Measurements from ENCODE around the gene ERI2. TPM values are rescaled to one million over a fixed set of nuclear protein-coding genes. Genes with fewer than 3 reads are reported as not detected.

Gene ERI2
- total RNA-seq, 2 experiments from 2014 or later = 16.1 to 17.7 TPM

DNA sequence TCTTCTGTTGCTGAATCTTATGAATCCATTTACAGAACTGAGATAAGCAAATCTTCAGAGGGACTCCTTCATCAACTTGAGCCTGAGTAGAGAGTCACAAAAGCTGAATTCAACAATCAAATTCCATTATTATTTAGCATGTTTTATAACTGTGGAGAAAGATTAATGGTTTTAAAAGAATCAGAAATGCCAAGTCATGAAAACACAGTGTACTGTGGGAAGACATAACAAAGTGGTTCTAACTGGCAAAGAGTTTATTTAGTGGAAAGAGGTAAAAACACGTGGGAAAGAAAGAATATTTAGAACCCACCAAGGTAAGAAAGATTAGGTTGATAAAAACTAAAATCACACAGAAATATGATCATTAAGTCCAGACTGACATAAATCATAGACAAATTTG is 5.0 kb downstream of the ERI2 start:
- H3K27ac Mint-ChIP-seq = no peak overlapping the region
- DNase-seq = no peak
- CTCF ChIA-PET = no interaction called here
- H3K27me3 Mint-ChIP-seq = no peaks in the 10 kb centered on the region
- TF ChIP-seq, protein P1, sequence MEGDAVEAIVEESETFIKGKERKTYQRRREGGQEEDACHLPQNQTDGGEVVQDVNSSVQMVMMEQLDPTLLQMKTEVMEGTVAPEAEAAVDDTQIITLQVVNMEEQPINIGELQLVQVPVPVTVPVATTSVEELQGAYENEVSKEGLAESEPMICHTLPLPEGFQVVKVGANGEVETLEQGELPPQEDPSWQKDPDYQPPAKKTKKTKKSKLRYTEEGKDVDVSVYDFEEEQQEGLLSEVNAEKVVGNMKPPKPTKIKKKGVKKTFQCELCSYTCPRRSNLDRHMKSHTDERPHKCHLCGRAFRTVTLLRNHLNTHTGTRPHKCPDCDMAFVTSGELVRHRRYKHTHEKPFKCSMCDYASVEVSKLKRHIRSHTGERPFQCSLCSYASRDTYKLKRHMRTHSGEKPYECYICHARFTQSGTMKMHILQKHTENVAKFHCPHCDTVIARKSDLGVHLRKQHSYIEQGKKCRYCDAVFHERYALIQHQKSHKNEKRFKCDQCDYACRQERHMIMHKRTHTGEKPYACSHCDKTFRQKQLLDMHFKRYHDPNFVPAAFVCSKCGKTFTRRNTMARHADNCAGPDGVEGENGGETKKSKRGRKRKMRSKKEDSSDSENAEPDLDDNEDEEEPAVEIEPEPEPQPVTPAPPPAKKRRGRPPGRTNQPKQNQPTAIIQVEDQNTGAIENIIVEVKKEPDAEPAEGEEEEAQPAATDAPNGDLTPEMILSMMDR (IDR thresholded peaks at IDR 0.05) = no peak
- H3K36me3 Mint-ChIP-seq (ENCODE audit: low read depth) = peaks cover 15% of the 10 kb centered on the region
- no peaks in the 10 kb centered on the region for H3K9me3 Mint-ChIP-seq
- H3K4me1 Mint-ChIP-seq (ENCODE audit: low read depth) = peaks cover 15% of the 10 kb centered on the region
- intact Hi-C loops (cut with micrococcal nuclease) = no loop called here
- ATAC-seq = no peak
- POLR2A ChIA-PET = no interaction called here
- H3K4me3 Mint-ChIP-seq = no peak overlapping the region

DNA sequence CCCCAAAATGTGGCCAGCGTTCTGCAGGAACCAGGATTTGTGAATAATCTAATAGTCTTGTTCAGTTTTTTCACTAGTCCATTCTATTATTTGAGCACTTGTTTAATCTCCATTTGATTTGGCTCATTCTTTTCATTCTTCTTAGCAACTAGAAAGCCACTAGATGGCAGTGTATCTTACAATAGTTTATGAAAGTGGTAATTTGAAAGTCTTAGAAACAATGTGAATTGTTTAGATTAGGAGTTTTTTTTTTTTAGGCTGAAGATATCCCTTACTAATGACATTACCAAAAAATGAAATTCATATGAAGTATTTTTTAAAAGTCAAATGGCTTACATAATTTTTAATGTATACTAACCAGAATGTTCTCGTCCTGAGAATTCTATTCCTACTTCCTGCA is 6.7 kb downstream of the ERI2 start:
- ChIA-PET CTCF (interaction anchor here (0.7 to 1.7 kb wide), 5 partner anchors 12 to 285 kb away, joined by 3 to 7 read pairs (median 4); no protein-coding TSS in a partner anchor), POLR2A (no interaction called here)
- TF ChIP-seq, protein P1 (IDR thresholded peaks at IDR 0.05) = peak; percentile 64
- Mint-ChIP-seq H3K27me3 (no peaks in the 10 kb centered on the region), H3K9me3 (no peaks in the 10 kb centered on the region), H3K36me3 (ENCODE audit: low read depth) (peaks cover 15% of the 10 kb centered on the region), H3K4me3 (no peak overlapping the region), H3K27ac (no peak overlapping the region), H3K4me1 (ENCODE audit: low read depth) (peaks cover 12% of the 10 kb centered on the region)
- no peak for ATAC-seq
- intact Hi-C loops (cut with micrococcal nuclease) = no loop called here
- DNase-seq = no peak

DNA sequence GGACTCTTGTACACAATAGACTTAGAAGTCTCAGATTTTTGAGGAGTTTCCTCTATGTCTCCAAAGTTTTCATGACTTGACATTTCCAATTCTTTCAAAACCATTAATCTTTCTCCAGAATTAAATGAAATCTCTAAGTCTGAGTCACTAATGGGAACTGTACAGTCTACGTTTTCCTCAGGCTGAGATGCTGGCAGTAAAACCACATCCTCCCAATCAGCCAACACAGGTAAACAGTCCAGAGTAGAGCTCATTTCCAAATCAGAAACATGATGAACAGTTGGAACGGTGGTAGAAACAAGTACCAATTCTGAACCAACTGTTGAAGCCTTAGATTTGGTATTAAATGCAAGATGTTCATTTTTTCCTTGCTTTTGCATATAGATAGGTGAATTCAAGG is 7.9 kb downstream of the ERI2 start:
- ATAC-seq (no peak), DNase-seq (no peak)
- Mint-ChIP-seq H3K27ac (no peak overlapping the region), H3K27me3 (no peaks in the 10 kb centered on the region), H3K36me3 (ENCODE audit: low read depth) (peaks cover 15% of the 10 kb centered on the region), H3K4me3 (no peak overlapping the region), H3K4me1 (ENCODE audit: low read depth) (peaks cover 12% of the 10 kb centered on the region), H3K9me3 (no peaks in the 10 kb centered on the region)
- TF ChIP-seq, protein P1 (IDR thresholded peaks at IDR 0.05) = no peak
- intact Hi-C loops (cut with micrococcal nuclease) = no loop called here
- ChIA-PET POLR2A (no interaction called here), CTCF (no interaction called here)

DNA sequence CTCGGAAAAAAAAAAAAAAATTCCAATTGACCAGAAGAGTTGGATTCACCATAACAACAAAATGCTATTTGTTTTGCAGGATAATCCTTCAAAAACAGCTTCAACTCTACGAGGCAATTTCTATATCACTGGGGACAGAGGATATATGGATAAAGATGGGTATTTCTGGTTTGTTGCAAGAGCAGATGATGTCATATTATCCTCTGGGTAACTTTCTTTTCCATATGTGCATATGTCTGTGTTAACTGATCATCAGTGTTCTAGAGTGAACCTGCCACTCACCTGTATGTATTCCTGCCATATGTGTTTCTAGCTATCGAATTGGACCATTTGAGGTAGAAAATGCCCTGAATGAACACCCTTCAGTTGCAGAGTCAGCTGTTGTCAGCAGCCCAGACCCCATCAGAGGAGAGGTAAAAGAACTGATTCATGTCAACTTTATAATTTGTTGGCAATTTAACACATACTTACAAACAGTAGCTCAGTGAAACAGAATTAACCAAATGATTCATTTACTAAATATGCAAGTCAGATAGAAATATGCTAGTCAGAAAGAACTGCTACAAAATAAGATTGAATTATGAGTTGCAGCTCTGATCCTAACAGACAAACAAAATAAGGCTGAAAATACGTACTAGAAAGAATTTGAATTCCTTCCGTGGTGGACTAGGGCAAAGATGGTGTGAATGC is 14.2 kb downstream of the ERI2 start:
- no peaks in the 10 kb centered on the region for H3K9me3 Mint-ChIP-seq
- POLR2A ChIA-PET = no interaction called here
- DNase-seq (no peak), ATAC-seq (no peak)
- TF ChIP-seq, protein P1 (IDR thresholded peaks at IDR 0.05) = no peak
- intact Hi-C loops (cut with micrococcal nuclease) = no loop called here
- peaks cover 2% of the 10 kb centered on the region for H3K36me3 Mint-ChIP-seq (ENCODE audit: low read depth)
- H3K4me1 Mint-ChIP-seq (ENCODE audit: low read depth) = no peaks in the 10 kb centered on the region
- H3K27me3 Mint-ChIP-seq = no peaks in the 10 kb centered on the region
- CTCF ChIA-PET = interaction anchor here (0.6 to 1.9 kb wide), 3 partner anchors 15 to 292 kb away, joined by 3 to 7 read pairs (median 4); no protein-coding TSS in a partner anchor
- no peak overlapping the region for H3K27ac Mint-ChIP-seq
- H3K4me3 Mint-ChIP-seq = no peak overlapping the region

DNA sequence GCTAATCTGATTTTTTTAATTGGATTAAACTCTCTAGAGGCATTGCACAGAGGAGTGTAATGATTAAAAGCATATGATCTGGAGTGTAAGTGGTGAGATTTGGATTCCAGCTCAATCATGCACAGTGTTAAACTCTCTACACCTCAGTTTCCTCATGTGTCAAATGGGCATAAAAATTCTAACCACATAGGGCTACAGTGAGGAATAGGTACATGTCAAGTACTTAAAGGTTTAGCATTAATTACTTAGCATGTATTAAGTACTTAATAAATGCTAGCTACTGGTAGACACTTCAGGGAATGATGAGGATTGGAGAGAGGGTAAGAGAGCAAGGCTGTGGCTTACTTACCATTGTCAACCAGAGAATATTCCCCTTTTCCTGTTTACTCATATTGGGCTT is 17.1 kb downstream of the ERI2 start:
- H3K4me1 Mint-ChIP-seq (ENCODE audit: low read depth) = no peaks in the 10 kb centered on the region

More for the DNA sequence above, 17.1 kb downstream of the ERI2 start:
- Mint-ChIP-seq H3K27me3 (no peaks in the 10 kb centered on the region), H3K27ac (no peak overlapping the region), H3K36me3 (ENCODE audit: low read depth) (no peaks in the 10 kb centered on the region), H3K9me3 (no peaks in the 10 kb centered on the region), H3K4me3 (no peak overlapping the region)
- ChIA-PET POLR2A (no interaction called here), CTCF (interaction anchor here (1.4 to 2.1 kb wide), 2 partner anchors 11 to 14 kb away, joined by 3 to 12 read pairs; no protein-coding TSS in a partner anchor)
- ATAC-seq = no peak
- DNase-seq = no peak
- intact Hi-C loops (cut with micrococcal nuclease) = no loop called here
- TF ChIP-seq, protein P1 (IDR thresholded peaks at IDR 0.05) = no peak
